Glutamatergic neuron (in vitro differentiated cells): ENCODE results near the gene KMT2E. TPM values are rescaled to one million over a fixed set of nuclear protein-coding genes. Genes with fewer than 3 reads are reported as not detected.

Experiments used
- DNase-seq: peaks from one replicate; pipeline ENCODE4 v3.0.0; 2022
- H3K27ac Mint-ChIP-seq: one replicate; pipeline ENCODE4 v1.8.0; 2020; ENCODE audit warnings: mild to moderate bottlenecking, mixed read lengths, inconsistent platforms; ENCODE audit not compliant: unreplicated experiment
- H3K27me3 Mint-ChIP-seq: one replicate; pipeline ENCODE4 v1.8.0; 2020; ENCODE audit warnings: mild to moderate bottlenecking, moderate library complexity, mixed read lengths, inconsistent platforms; ENCODE audit not compliant: unreplicated experiment
- H3K36me3 Mint-ChIP-seq: one replicate; pipeline ENCODE4 v1.8.0; 2020; ENCODE audit warnings: mild to moderate bottlenecking, mixed read lengths, inconsistent platforms; ENCODE audit not compliant: unreplicated experiment
- H3K4me1 Mint-ChIP-seq: one replicate; pipeline ENCODE4 v1.8.0; 2020; ENCODE audit warnings: mild to moderate bottlenecking, low read depth, mixed read lengths, inconsistent platforms; ENCODE audit not compliant: unreplicated experiment
- H3K4me3 Mint-ChIP-seq: one replicate; pipeline ENCODE4 v1.8.0; 2020; ENCODE audit warnings: mild to moderate bottlenecking, mixed read lengths, inconsistent platforms; ENCODE audit not compliant: unreplicated experiment
- H3K9me3 Mint-ChIP-seq: one replicate; pipeline ENCODE4 v1.8.0; 2020; ENCODE audit warnings: mild to moderate bottlenecking, moderate library complexity, mixed read lengths, inconsistent platforms; ENCODE audit not compliant: unreplicated experiment
- CTCF ChIP-seq: fragments of 200-600 bp; sonication (generic); IDR thresholded peaks from one replicate; pipeline ENCODE4 v1.5.0; 2021; ENCODE audit not compliant: partially characterized antibody, unreplicated experiment
- total RNA-seq: library from RNA; stranded (reverse); fragmentation: NEBNext Ultra II Directional; extraction: Animal tissue kit (Norgen Biotek cat#: 25700); gene quantifications from one replicate; pipeline ENCODE4 v1.2.1, GENCODE V29; 2021; ENCODE audit not compliant: unreplicated experiment

KMT2E gene
- total RNA-seq, 1 donor from 2014 or later, result 126 TPM

- Mint-ChIP-seq H3K36me3 (no peaks in the 10 kb centered on the region), H3K27me3 (peaks cover 2% of the 10 kb centered on the region), H3K4me3 (no peak overlapping the region), H3K9me3 (peaks cover 17% of the 10 kb centered on the region), H3K27ac (peak overlapping the region; percentile 5), H3K4me1 (peaks cover 60% of the 10 kb centered on the region)
- no peak for DNase-seq
- TF ChIP-seq CTCF, result no peak
These were observed 33.6 kb upstream of the KMT2E start for GRCh38 chr7:104980440-104980839.

GRCh38 chr7:104980841-104981671 is 32.9 kb upstream of the KMT2E start:
- DNase-seq, result no peak
- Mint-ChIP-seq H3K4me3 (no peak overlapping the region), H3K27me3 (peaks cover 2% of the 10 kb centered on the region), H3K9me3 (peaks cover 19% of the 10 kb centered on the region), H3K4me1 (peaks cover 66% of the 10 kb centered on the region), H3K27ac (peak overlapping the region; percentile 8), H3K36me3 (no peaks in the 10 kb centered on the region)
- TF ChIP-seq CTCF, result peak; percentile 84

DNA sequence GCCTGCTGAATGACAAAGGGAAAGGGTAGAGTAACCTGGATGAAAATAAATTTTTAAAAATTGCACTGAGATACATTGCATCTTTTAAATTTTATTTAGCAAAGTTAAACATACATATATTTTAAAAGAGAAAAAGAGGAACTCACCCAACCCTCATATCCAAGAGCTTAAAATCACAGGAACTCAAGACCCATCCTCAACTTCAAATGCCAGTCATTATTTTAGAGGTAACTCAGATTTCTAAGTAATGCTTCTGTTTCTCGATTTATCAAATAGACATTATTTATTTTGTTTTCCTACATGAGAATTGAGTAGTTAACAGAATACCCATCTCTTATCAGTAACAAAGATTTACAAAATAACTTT is 32.4 kb upstream of the KMT2E start:
- Mint-ChIP-seq H3K27me3 (peaks cover 2% of the 10 kb centered on the region), H3K9me3 (peaks cover 19% of the 10 kb centered on the region), H3K4me3 (no peak overlapping the region), H3K27ac (peak overlapping the region; percentile 8), H3K36me3 (no peaks in the 10 kb centered on the region), H3K4me1 (peaks cover 70% of the 10 kb centered on the region)
- no peak for DNase-seq
- TF ChIP-seq CTCF, result no peak

- Mint-ChIP-seq H3K4me1 (peaks cover 67% of the 10 kb centered on the region), H3K27ac (peak overlapping the region; percentile 100), H3K27me3 (peaks cover 2% of the 10 kb centered on the region), H3K36me3 (no peaks in the 10 kb centered on the region), H3K4me3 (peak overlapping the region; percentile 100), H3K9me3 (peaks cover 15% of the 10 kb centered on the region)
- TF ChIP-seq CTCF, result no peak
- DNase-seq, result no peak
These were observed 31.5 kb upstream of the KMT2E start for GRCh38 chr7:104982308-104983075.
